GM12864 (cell line): Measurements from ENCODE around the gene E2F4.

ENCODE experiments used
- DNase-seq: peaks from one replicate; pipeline ENCODE4 v3.0.0-alpha.2; 2011; ENCODE audit warnings: low read depth
- H3K4me3 ChIP-seq: 2 replicates; pipeline ENCODE4 v1.5.1; 2011; ENCODE audit warnings: mild to moderate bottlenecking, low read depth, low read length, control low read depth
- CTCF ChIP-seq: IDR thresholded peaks from 2 replicates; pipeline ENCODE4 v1.5.1; 2011; ENCODE audit warnings: low read depth, mild to moderate bottlenecking, moderate library complexity, low read length, control low read depth, inconsistent platforms; ENCODE audit errors: missing control alignments

The E2F4 gene

DNA sequence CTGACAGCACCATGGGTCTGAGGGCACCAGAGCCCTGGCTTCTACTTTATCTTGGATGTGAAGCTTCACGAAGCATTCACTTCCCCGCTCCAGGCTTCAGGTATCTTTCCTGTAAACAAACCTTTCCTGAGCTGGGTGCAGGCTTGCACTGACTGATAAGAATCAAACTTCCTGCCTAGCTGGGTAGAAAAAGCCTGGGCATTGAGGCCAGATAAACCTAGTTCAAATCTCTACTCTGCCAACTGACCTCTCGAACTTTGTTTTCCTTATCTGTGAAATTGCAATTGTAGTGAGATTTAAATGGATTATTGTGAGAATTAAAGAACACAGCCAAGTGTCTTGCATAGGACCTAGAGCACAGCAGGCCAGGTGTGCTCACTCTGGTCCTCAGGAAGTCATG lies 32.0 kb downstream of the E2F4 start:
- no peak for TF ChIP-seq CTCF
- H3K4me3 ChIP-seq: no peak overlapping the region
- DNase-seq: no peak

DNA sequence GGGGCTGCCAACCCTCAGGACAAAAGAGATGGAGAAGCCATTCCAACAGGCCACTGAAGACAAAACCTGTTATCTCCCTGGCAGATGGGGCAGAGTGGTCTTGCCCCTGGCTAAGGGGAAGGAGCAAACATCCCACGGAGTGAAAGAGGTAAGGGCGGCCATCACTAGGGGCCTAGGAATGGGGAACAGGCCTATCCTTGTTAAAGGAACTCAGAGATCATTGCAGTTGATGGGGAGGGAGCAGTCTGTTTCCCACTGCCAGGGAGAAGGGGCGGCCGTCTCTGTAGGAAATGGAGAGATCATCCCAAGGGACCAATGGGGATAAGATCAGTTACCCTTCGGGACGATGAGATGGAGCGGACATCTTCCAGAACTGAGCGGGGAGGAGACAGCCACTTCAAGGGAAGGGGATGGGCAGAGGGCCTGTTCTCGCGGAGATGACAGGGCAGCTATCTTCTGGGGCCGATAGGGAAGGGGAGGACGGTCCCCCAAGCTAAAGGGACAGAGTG lies 34.4 kb downstream of the E2F4 start:
- TF ChIP-seq CTCF: no peak
- no peak for DNase-seq
- peak overlapping the region; percentile 89 for H3K4me3 ChIP-seq

DNA sequence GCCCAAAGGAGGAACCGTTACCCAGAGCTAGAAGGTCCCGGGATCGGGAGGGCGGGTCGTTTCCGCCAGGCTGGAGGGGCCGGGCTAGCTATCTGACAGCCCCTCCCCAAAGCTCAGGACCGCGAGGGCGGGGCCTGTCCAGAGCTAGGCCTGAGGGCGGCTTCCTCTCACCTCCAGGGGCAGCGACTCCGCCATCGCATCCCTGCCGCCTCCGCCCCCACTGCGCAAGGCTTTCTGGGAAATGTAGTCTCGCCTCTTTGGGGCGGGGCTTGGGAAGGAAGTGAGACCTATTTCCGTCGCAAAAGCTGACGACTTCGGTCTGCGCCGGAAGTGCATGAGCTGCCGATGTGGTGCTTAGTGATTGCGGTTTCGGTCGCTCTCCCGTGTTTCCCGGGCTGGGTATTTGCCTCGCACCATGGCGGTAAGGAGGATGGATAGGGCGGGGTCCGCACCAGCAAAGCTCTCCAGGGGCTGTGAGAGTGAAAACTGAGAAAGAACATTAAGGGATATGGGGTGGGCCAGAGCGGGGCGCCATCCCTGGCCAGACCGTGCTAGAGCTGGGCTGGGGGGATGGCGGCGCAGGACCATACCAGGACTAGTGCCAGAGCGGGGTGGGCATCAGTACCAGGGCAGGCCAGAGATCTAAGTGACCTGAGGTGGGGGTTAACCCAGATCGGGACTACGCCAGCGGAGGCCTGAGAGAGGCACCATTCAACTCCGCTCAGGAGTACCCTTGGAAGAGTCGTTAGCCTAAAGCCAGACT lies 35.0 kb downstream of the E2F4 start, which contains the start of gene TMEM208:
TSS of gene TMEM208 (plus strand) at position 327 of the 763 bp plus-strand sequence. CDS start at position 416, 89 bp downstream.
- H3K4me3 ChIP-seq: peak within 1 kb of the TSS; percentile 89
- peak; percentile 97 for DNase-seq
- TF ChIP-seq CTCF: peak; percentile 8

DNA sequence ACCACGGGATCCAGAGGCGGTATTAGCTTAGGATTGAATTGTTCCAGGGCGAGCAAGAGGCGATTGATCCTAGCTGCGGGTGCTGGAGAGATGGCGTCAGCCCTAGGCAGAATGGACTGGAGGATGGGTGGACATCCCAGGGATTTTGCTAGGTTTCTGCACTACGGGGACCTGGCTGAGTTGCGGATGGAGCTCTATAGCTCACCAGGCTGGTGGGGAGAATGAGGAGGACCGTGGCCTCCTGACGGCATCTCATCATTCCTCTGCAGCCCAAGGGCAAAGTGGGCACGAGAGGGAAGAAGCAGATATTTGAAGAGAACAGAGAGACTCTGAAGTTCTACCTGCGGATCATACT lies 35.6 kb downstream of the E2F4 start:
- peak overlapping the region; percentile 89 for H3K4me3 ChIP-seq
- no peak for DNase-seq
- TF ChIP-seq CTCF: no peak

DNA sequence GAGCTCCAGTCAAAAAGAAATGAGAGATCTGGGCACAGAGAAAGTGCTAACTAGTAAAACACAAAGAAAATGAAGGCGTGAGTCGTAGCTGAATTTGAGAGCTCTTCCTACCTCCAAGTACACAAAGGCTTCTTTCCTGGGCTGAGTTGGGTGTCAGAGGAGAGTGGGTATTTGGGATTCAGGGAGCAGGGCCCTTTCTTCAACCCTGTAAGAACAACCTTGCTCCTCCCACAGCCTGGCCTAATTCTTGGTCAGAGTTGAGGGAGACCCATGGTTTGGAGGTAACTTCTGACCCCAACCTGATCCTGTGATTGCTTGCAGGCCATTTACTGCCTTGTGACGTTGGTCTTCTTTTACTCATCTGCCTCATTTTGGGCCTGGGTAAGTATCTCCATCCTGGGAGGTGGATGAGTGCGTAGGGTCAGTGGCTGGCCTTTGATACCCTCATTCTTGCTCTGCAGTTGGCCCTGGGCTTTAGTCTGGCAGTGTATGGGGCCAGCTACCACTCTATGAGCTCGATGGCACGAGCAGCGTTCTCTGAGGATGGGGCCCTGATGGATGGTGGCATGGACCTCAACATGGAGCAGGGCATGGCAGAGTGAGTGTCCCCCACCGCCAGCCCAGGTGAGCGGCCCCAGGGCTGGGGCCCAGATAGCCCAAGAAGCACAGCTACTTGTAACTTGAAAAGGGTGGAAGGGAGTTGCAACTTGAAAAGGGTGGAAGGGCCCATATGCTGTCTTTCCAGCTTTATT lies 36.3 kb downstream of the E2F4 start:
- no peak for DNase-seq
- TF ChIP-seq CTCF: no peak
- peak overlapping the region; percentile 89 for H3K4me3 ChIP-seq

- no peak for TF ChIP-seq CTCF
- no peak overlapping the region for H3K4me3 ChIP-seq
- DNase-seq: no peak
Observed at GRCh38 chr16:67228905-67229304, 37.0 kb downstream of the E2F4 start.
